ENCODE data around the gene SMIM12.

Gene SMIM12

DNA sequence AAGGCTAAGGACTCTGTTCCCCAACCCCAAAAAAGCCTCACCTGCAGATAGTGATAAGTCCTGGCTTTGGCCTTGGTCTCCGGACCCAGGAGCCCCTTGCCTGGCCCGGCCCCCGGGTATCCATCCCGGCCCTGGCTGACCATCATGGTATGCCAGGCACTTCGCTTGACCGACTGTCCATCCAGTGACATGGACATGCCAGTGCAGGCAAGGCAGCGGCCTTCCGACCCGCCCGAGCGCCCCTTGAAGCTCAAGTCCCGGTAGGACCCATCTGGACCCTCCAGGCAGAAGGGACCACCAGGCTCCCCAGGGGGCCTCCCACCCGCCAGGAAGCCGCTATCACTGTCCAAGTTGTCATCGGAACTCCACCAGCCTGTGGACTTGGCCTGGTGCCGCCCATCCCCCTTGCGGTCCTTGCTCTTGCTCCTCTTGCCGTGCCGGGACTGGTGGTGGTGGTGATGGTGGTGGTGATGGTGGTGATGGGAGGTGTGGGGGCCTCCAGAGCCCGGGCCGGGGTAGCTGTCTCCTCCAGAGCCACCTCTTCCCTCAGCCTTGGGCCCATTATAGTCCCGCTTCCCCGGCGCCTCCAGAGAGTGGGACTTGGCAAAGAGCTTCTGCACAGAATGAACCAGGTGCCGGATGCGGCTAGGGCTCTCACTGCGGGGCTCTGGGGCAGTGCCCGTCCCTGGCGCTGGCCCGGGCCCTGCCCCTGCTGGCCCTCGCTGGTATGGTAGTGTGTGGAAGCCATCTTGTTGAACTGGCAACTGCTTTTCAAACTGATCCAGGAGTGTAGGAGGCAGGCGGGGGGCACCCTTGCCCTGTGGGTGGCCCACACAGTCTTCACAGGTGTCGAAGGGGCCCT, 44.9 kb upstream of the SMIM12 start:
- Histone ChIP-seq H3F3A (ENCODE audit: insufficient read depth, low read length) (no peaks in the 10 kb centered on the region), H3K4me1 (ENCODE audit: low read length) (no peaks in the 10 kb centered on the region), H3K4me2 (ENCODE audit: low read depth, low read length) (no peak overlapping the region), H3K4me3 (ENCODE audit: low read length) (no peak overlapping the region), H3K79me2 (ENCODE audit: low read length) (no peaks in the 10 kb centered on the region), H2AFZ (ENCODE audit: low read length) (no peak overlapping the region), H3K9me3 (replicated peaks; ENCODE audit: insufficient read depth, low read length) (no peaks in the 10 kb centered on the region), H3K27ac (ENCODE audit: low read length) (no peak overlapping the region), H3K9me2 (replicated peaks; ENCODE audit: insufficient read depth, low read length) (no peaks in the 10 kb centered on the region), H4K20me1 (ENCODE audit: insufficient read depth, low read length) (no peaks in the 10 kb centered on the region), H3K36me3 (replicated peaks; ENCODE audit: insufficient read depth, low read length) (no peaks in the 10 kb centered on the region), H3K9ac (ENCODE audit: low read length) (no peak overlapping the region), H3K27me3 (replicated peaks; ENCODE audit: insufficient read depth, low read length) (peaks cover 72% of the 10 kb centered on the region)
- DNase-seq = no peak
- TF ChIP-seq, protein P1, sequence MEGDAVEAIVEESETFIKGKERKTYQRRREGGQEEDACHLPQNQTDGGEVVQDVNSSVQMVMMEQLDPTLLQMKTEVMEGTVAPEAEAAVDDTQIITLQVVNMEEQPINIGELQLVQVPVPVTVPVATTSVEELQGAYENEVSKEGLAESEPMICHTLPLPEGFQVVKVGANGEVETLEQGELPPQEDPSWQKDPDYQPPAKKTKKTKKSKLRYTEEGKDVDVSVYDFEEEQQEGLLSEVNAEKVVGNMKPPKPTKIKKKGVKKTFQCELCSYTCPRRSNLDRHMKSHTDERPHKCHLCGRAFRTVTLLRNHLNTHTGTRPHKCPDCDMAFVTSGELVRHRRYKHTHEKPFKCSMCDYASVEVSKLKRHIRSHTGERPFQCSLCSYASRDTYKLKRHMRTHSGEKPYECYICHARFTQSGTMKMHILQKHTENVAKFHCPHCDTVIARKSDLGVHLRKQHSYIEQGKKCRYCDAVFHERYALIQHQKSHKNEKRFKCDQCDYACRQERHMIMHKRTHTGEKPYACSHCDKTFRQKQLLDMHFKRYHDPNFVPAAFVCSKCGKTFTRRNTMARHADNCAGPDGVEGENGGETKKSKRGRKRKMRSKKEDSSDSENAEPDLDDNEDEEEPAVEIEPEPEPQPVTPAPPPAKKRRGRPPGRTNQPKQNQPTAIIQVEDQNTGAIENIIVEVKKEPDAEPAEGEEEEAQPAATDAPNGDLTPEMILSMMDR (IDR thresholded peaks at IDR 0.05; ENCODE audit: low read length) = no peak
- TF ChIP-seq EZH2 (optimal IDR thresholded peaks at IDR 0.05; ENCODE audit: low read depth, low read length) (no peak), EZH2phosphoT487 (IDR thresholded peaks at IDR 0.05; ENCODE audit: low read length) (no peak)

DNA sequence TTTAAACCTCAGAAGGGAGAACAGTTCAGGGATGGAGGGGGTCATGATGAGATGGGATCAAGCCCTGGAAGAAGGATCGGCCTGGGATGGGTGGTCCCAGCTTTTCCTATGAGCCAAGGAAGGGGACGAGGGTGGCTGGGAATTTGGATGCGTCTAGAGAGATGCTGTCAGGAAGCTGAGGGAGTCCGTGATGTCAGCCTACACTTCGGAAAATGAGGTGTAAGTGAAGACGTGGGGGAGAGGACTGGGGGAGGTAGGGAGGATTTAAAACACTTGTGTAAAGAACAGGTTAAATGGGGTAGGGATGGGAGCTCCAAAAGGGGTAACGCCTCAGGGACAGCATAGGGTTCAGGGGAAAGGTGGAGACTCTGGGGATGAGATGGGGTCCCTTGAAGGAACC, 42.4 kb upstream of the SMIM12 start:
- Histone ChIP-seq H3K9ac (ENCODE audit: low read length) (no peak overlapping the region), H3K36me3 (replicated peaks; ENCODE audit: insufficient read depth, low read length) (no peaks in the 10 kb centered on the region), H3K4me3 (ENCODE audit: low read length) (no peak overlapping the region), H3K27ac (ENCODE audit: low read length) (no peak overlapping the region), H3K27me3 (replicated peaks; ENCODE audit: insufficient read depth, low read length) (peaks cover 78% of the 10 kb centered on the region), H3K9me2 (replicated peaks; ENCODE audit: insufficient read depth, low read length) (no peaks in the 10 kb centered on the region), H4K20me1 (ENCODE audit: insufficient read depth, low read length) (no peaks in the 10 kb centered on the region), H3K79me2 (ENCODE audit: low read length) (no peaks in the 10 kb centered on the region), H3F3A (ENCODE audit: insufficient read depth, low read length) (no peaks in the 10 kb centered on the region), H3K9me3 (replicated peaks; ENCODE audit: insufficient read depth, low read length) (no peaks in the 10 kb centered on the region), H3K4me1 (ENCODE audit: low read length) (no peaks in the 10 kb centered on the region), H2AFZ (ENCODE audit: low read length) (no peak overlapping the region), H3K4me2 (ENCODE audit: low read depth, low read length) (no peak overlapping the region)
- TF ChIP-seq EZH2 (optimal IDR thresholded peaks at IDR 0.05; ENCODE audit: low read depth, low read length) = no peak
- no peak for DNase-seq

- Histone ChIP-seq H3K4me3 (ENCODE audit: low read length) (no peak overlapping the region), H2AFZ (ENCODE audit: low read length) (no peak overlapping the region), H3K79me2 (ENCODE audit: low read length) (no peaks in the 10 kb centered on the region), H3K36me3 (replicated peaks; ENCODE audit: insufficient read depth, low read length) (no peaks in the 10 kb centered on the region), H3K9me3 (replicated peaks; ENCODE audit: insufficient read depth, low read length) (no peaks in the 10 kb centered on the region), H3K27me3 (replicated peaks; ENCODE audit: insufficient read depth, low read length) (peaks cover 72% of the 10 kb centered on the region), H3K4me2 (ENCODE audit: low read depth, low read length) (no peak overlapping the region), H3K9me2 (replicated peaks; ENCODE audit: insufficient read depth, low read length) (no peaks in the 10 kb centered on the region), H3K27ac (ENCODE audit: low read length) (no peak overlapping the region), H3F3A (ENCODE audit: insufficient read depth, low read length) (no peaks in the 10 kb centered on the region), H4K20me1 (ENCODE audit: insufficient read depth, low read length) (no peaks in the 10 kb centered on the region), H3K4me1 (ENCODE audit: low read length) (no peaks in the 10 kb centered on the region), H3K9ac (ENCODE audit: low read length) (no peak overlapping the region)
- DNase-seq = no peak
- TF ChIP-seq EZH2 (optimal IDR thresholded peaks at IDR 0.05; ENCODE audit: low read depth, low read length) = no peak
- no peak for TF ChIP-seq EZH2phosphoT487 (IDR thresholded peaks at IDR 0.05; ENCODE audit: low read length)
- TF ChIP-seq, protein P1 (IDR thresholded peaks at IDR 0.05; ENCODE audit: low read length) = no peak
These were observed 41.4 kb upstream of the SMIM12 start for GRCh38 chr1:34900775-34901502.
